M059J (cell line): Measurements from ENCODE around the gene TRIML1. TPM values are rescaled to one million over a fixed set of nuclear protein-coding genes. Genes with fewer than 3 reads are reported as not detected.

Experiments used
- total RNA-seq: library from RNA; depleted of rRNA; stranded (reverse); fragments of >200 nt; shearing (Covaris generic); gene quantifications from 2 replicates; pipeline ENCODE4 v1.2.3, GENCODE V29; 2014; rRNA removed

TRIML1 gene
- total RNA-seq, 1 experiment from 2014 or later, result 0.15 TPM

Other genes starting within 250 kb of the TRIML1 start
- gene ZFP42, start 143.7 kb upstream of the TRIML1 start, total RNA-seq, result 0.07 TPM in 1 of 2 replicates, not detected in the other
- gene TRIML2, start 29.8 kb upstream of the TRIML1 start, total RNA-seq, result 0.27 and 1.0 TPM in 2 replicates